ENCODE data around the gene GBGT1.
"Not testable (repeated sequence)": the region's sequence is repeated elsewhere in the genome, so short reads cannot be mapped to it uniquely, and the experiment has no call there.

GBGT1 gene

DNA sequence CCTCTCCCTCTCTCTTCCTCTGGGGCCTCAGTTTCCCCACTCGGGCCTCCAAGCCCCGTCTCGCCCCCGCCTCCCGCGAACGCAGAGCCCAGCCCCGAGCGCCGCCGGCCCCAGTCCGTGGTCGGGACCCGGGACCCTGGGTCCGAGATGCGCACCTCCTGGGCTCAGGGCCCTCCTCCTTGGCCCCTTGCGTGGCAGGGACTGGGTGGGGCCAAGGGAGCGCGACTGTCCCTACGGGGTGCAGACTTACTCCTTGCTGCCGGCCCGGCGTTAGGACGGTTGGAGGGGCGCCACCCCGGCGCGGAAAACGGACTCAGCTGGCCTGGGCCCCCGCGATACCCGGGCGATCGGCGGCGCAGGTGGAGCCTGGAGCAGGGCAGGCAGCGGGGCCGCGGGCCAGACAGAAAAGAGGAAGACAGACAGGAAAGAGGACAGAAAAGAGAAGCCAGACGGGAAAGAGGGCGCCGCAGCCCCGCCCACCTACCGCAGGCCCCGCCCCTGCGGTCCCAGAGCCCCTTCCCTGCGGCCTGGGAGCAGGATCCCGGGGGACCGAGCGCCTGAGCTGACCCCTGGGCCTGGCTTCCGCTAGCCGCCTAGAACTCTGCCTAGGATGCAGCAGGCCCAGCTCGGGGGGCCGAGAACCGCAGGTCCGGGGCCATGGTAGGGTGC lies at the start of gene GBGT1:
Gene GBGT1, minus strand, starts transcription at position 411 of the 669 bp plus-strand sequence. CDS start 1,502 bp downstream, outside the sequence.
- Histone ChIP-seq H3K36me3 (ENCODE audit: control insufficient read depth in 2 of 2, insufficient read depth in 2 of 2, low read length in 2 of 2) (no peaks in the 10 kb centered on the region), H3K27ac (ENCODE audit: low read depth in 2 of 2, low read length in 2 of 2) (peak within 1 kb of the TSS; percentile 53 to 56), H3K9ac (ENCODE audit: low read depth in 1 of 2, low read length in 2 of 2) (peak within 1 kb of the TSS; percentile 56 to 71)

GRCh38 chr9:133210609-133211008 lies 46.9 kb upstream of the GBGT1 start:
- no peaks in the 10 kb centered on the region for H3K36me3 ChIP-seq (ENCODE audit: control insufficient read depth in 2 of 2, insufficient read depth in 2 of 2, low read length in 2 of 2)
- H3K9ac ChIP-seq (ENCODE audit: low read depth in 1 of 2, low read length in 2 of 2), result no peak overlapping the region
- no peak overlapping the region for H3K27ac ChIP-seq (ENCODE audit: low read depth in 2 of 2, low read length in 2 of 2)
- no peaks in the 10 kb centered on the region for H3K27me3 ChIP-seq (ENCODE audit: control insufficient read depth in 2 of 2, insufficient read depth in 2 of 2, low read length in 2 of 2)
- no peaks in the 10 kb centered on the region for H3K9me3 ChIP-seq (ENCODE audit: control insufficient read depth in 2 of 2, low read length in 2 of 2)
- H3K4me1 ChIP-seq (ENCODE audit: control insufficient read depth in 2 of 2, insufficient read depth in 2 of 2, low read length in 2 of 2), result no peaks in the 10 kb centered on the region
- H3K4me3 ChIP-seq (ENCODE audit: low read length in 2 of 2), result no peak overlapping the region

More for the DNA sequence above, at the start of gene GBGT1:
- H3K4me1 ChIP-seq (ENCODE audit: control insufficient read depth in 2 of 2, insufficient read depth in 2 of 2, low read length in 2 of 2), result peaks cover 8% of the 10 kb centered on the region in 2 donors
- no peaks in the 10 kb centered on the region for H3K27me3 ChIP-seq (ENCODE audit: control insufficient read depth in 2 of 2, insufficient read depth in 2 of 2, low read length in 2 of 2)
- no peaks in the 10 kb centered on the region for H3K9me3 ChIP-seq (ENCODE audit: control insufficient read depth in 2 of 2, low read length in 2 of 2)
- peak within 1 kb of the TSS; percentile 64 to 68 for H3K4me3 ChIP-seq (ENCODE audit: low read length in 2 of 2)

- no peak overlapping the region for H3K27ac ChIP-seq (ENCODE audit: low read depth in 2 of 2, low read length in 2 of 2)
- no peak overlapping the region for H3K4me3 ChIP-seq (ENCODE audit: low read length in 2 of 2)
- H3K27me3 ChIP-seq (ENCODE audit: control insufficient read depth in 2 of 2, insufficient read depth in 2 of 2, low read length in 2 of 2), result no peaks in the 10 kb centered on the region
- no peaks in the 10 kb centered on the region for H3K4me1 ChIP-seq (ENCODE audit: control insufficient read depth in 2 of 2, insufficient read depth in 2 of 2, low read length in 2 of 2)
- H3K9me3 ChIP-seq (ENCODE audit: control insufficient read depth in 2 of 2, low read length in 2 of 2), result no peaks in the 10 kb centered on the region
- H3K9ac ChIP-seq (ENCODE audit: low read depth in 1 of 2, low read length in 2 of 2), result no peak overlapping the region
- H3K36me3 ChIP-seq (ENCODE audit: control insufficient read depth in 2 of 2, insufficient read depth in 2 of 2, low read length in 2 of 2), result no peaks in the 10 kb centered on the region
Measured at GRCh38 chr9:133210202-133210532, 46.5 kb upstream of the GBGT1 start.

GRCh38 chr9:133209327-133210201 lies 45.9 kb upstream of the GBGT1 start:
- H3K36me3 ChIP-seq (ENCODE audit: control insufficient read depth in 2 of 2, insufficient read depth in 2 of 2, low read length in 2 of 2); H3K27ac ChIP-seq (ENCODE audit: low read depth in 2 of 2, low read length in 2 of 2); H3K4me1 ChIP-seq (ENCODE audit: control insufficient read depth in 2 of 2, insufficient read depth in 2 of 2, low read length in 2 of 2); H3K9me3 ChIP-seq (ENCODE audit: control insufficient read depth in 2 of 2, low read length in 2 of 2); H3K4me3 ChIP-seq (ENCODE audit: low read length in 2 of 2); H3K9ac ChIP-seq (ENCODE audit: low read depth in 1 of 2, low read length in 2 of 2); H3K27me3 ChIP-seq (ENCODE audit: control insufficient read depth in 2 of 2, insufficient read depth in 2 of 2, low read length in 2 of 2): not testable (repeated sequence)

DNA sequence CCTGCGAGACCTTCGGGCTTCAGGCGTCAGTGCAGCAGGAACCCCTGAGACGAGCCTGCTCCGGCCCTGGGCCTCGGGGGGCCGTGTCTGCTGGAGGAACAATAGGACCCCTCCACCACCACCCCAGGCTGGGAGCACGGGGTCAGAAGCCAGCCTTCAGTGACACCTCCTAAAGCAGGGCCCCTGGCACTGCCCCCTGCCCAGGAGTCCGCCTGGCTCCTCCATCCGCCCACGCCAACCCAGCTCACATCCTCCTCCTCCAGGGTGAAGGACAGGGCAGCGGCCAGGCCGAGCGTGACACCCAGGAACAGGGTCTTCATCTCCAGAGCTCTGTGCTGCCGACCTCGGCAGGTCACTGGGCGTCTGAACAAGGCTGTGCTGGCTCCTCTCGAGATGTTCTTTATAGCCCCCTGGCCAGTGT lies 45.2 kb upstream of the GBGT1 start, which contains the start of gene OBP2B:
Gene OBP2B, minus strand, starts transcription at position 371 of the 421 bp plus-strand sequence. Its CDS starts 51 bp downstream, at position 320.
- not testable (repeated sequence) for H3K27ac ChIP-seq (ENCODE audit: low read depth in 2 of 2, low read length in 2 of 2); H3K9ac ChIP-seq (ENCODE audit: low read depth in 1 of 2, low read length in 2 of 2); H3K36me3 ChIP-seq (ENCODE audit: control insufficient read depth in 2 of 2, insufficient read depth in 2 of 2, low read length in 2 of 2); H3K4me3 ChIP-seq (ENCODE audit: low read length in 2 of 2); H3K9me3 ChIP-seq (ENCODE audit: control insufficient read depth in 2 of 2, low read length in 2 of 2); H3K4me1 ChIP-seq (ENCODE audit: control insufficient read depth in 2 of 2, insufficient read depth in 2 of 2, low read length in 2 of 2); H3K27me3 ChIP-seq (ENCODE audit: control insufficient read depth in 2 of 2, insufficient read depth in 2 of 2, low read length in 2 of 2)

- not testable (repeated sequence) for H3K4me3 ChIP-seq (ENCODE audit: low read length in 2 of 2); H3K27me3 ChIP-seq (ENCODE audit: control insufficient read depth in 2 of 2, insufficient read depth in 2 of 2, low read length in 2 of 2); H3K9me3 ChIP-seq (ENCODE audit: control insufficient read depth in 2 of 2, low read length in 2 of 2); H3K9ac ChIP-seq (ENCODE audit: low read depth in 1 of 2, low read length in 2 of 2); H3K27ac ChIP-seq (ENCODE audit: low read depth in 2 of 2, low read length in 2 of 2); H3K4me1 ChIP-seq (ENCODE audit: control insufficient read depth in 2 of 2, insufficient read depth in 2 of 2, low read length in 2 of 2); H3K36me3 ChIP-seq (ENCODE audit: control insufficient read depth in 2 of 2, insufficient read depth in 2 of 2, low read length in 2 of 2)
Measured at GRCh38 chr9:133208171-133208879, 44.6 kb upstream of the GBGT1 start.

DNA sequence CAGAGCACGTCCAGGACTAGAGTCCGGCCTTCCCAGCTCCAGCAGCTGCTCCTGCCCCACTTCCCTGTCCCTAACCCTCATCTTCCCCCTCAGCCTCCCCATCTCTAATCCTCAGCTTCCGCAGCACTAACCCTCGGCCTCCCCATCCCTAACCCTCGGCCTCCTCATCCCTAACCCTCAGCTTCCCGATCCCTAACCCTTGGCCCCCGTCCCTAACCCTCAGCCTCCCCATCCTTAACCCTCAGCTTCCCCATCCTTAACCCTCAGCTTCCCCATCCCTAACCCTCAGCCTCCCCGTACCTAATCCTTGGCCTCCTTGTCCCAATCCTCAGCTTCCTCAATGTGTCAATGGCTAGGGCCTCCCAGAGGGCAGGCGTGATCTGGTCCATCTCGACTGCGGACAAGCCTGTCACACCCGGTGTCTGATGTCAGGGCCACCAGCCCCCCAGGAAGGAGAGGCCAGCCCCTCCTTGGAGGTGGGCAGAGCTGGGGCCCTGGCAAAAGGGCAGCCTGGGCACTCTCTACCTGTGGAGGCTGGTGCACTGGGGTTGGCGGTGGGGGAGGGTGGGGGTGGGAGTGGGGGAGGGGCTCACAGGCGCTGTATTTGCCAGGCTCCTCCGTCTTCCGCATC lies 43.9 kb upstream of the GBGT1 start:
- Histone ChIP-seq H3K9ac (ENCODE audit: low read depth in 1 of 2, low read length in 2 of 2) (no peak overlapping the region), H3K27me3 (ENCODE audit: control insufficient read depth in 2 of 2, insufficient read depth in 2 of 2, low read length in 2 of 2) (no peaks in the 10 kb centered on the region), H3K4me1 (ENCODE audit: control insufficient read depth in 2 of 2, insufficient read depth in 2 of 2, low read length in 2 of 2) (no peaks in the 10 kb centered on the region), H3K9me3 (ENCODE audit: control insufficient read depth in 2 of 2, low read length in 2 of 2) (no peaks in the 10 kb centered on the region), H3K27ac (ENCODE audit: low read depth in 2 of 2, low read length in 2 of 2) (no peak overlapping the region), H3K4me3 (ENCODE audit: low read length in 2 of 2) (no peak overlapping the region), H3K36me3 (ENCODE audit: control insufficient read depth in 2 of 2, insufficient read depth in 2 of 2, low read length in 2 of 2) (no peaks in the 10 kb centered on the region)

DNA sequence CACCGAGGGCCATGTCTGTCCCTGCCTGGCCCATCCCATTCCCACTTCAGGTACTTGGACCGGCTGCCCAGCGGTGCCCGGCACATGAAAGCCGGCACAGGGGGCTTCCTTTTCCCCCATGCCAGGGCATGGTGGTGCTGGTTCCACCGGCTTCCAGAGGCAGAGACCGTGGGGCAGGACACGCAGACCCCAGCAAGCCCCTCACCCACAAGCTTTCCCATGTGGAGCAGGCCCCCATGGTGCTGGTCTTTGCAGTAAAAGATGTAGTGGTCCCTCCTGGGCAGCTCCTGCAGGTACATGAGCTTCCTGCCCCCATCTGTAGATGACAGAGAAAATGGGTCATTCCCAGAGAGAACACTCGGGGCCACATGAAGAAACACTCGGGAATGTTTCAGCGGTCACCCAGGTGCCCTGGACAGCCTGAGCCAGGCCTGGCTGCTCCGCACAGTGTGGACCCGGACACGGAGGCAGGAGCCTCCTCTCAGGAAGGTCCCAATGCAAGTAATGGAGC lies 43.4 kb upstream of the GBGT1 start:
- no peaks in the 10 kb centered on the region for H3K27me3 ChIP-seq (ENCODE audit: control insufficient read depth in 2 of 2, insufficient read depth in 2 of 2, low read length in 2 of 2)
- H3K4me1 ChIP-seq (ENCODE audit: control insufficient read depth in 2 of 2, insufficient read depth in 2 of 2, low read length in 2 of 2), result no peaks in the 10 kb centered on the region
- no peaks in the 10 kb centered on the region for H3K36me3 ChIP-seq (ENCODE audit: control insufficient read depth in 2 of 2, insufficient read depth in 2 of 2, low read length in 2 of 2)
- H3K4me3 ChIP-seq (ENCODE audit: low read length in 2 of 2), result no peak overlapping the region
- H3K27ac ChIP-seq (ENCODE audit: low read depth in 2 of 2, low read length in 2 of 2), result no peak overlapping the region
- H3K9ac ChIP-seq (ENCODE audit: low read depth in 1 of 2, low read length in 2 of 2), result no peak overlapping the region
- H3K9me3 ChIP-seq (ENCODE audit: control insufficient read depth in 2 of 2, low read length in 2 of 2), result no peaks in the 10 kb centered on the region

GRCh38 chr9:133205996-133206931 lies 42.5 kb upstream of the GBGT1 start:
- Histone ChIP-seq H3K27ac (ENCODE audit: low read depth in 2 of 2, low read length in 2 of 2) (no peak overlapping the region), H3K27me3 (ENCODE audit: control insufficient read depth in 2 of 2, insufficient read depth in 2 of 2, low read length in 2 of 2) (no peaks in the 10 kb centered on the region), H3K9ac (ENCODE audit: low read depth in 1 of 2, low read length in 2 of 2) (no peak overlapping the region), H3K9me3 (ENCODE audit: control insufficient read depth in 2 of 2, low read length in 2 of 2) (no peaks in the 10 kb centered on the region), H3K4me1 (ENCODE audit: control insufficient read depth in 2 of 2, insufficient read depth in 2 of 2, low read length in 2 of 2) (no peaks in the 10 kb centered on the region), H3K36me3 (ENCODE audit: control insufficient read depth in 2 of 2, insufficient read depth in 2 of 2, low read length in 2 of 2) (no peaks in the 10 kb centered on the region), H3K4me3 (ENCODE audit: low read length in 2 of 2) (no peak overlapping the region)

Measured in mucosa of rectum (tissue), 2 donors.